ENCODE measurements around the gene XYLT1. TPM values are rescaled to one million over a fixed set of nuclear protein-coding genes. Genes with fewer than 3 reads are reported as not detected.

XYLT1 gene
- total RNA-seq, 2 experiments from 2014 or later: 7.3 to 8.9 TPM

- DNase-seq: no peak
- ATAC-seq: no peak
- Mint-ChIP-seq H3K36me3 (ENCODE audit: low read depth) (no peaks in the 10 kb centered on the region), H3K9me3 (no peaks in the 10 kb centered on the region), H3K27me3 (no peaks in the 10 kb centered on the region), H3K27ac (no peak overlapping the region), H3K4me1 (ENCODE audit: low read depth) (no peaks in the 10 kb centered on the region), H3K4me3 (no peak overlapping the region)
- TF ChIP-seq CTCF (IDR thresholded peaks at IDR 0.05): no peak
- ChIA-PET CTCF (interaction anchor here (1.4 kb wide), 1 partner anchor 237 kb away, joined by 4 read pairs; no protein-coding TSS in a partner anchor), POLR2A (no interaction called here)
- intact Hi-C loops (cut with micrococcal nuclease): no loop called here
These were observed 239.7 kb downstream of the XYLT1 start for GRCh38 chr16:17230932-17231581.

DNA sequence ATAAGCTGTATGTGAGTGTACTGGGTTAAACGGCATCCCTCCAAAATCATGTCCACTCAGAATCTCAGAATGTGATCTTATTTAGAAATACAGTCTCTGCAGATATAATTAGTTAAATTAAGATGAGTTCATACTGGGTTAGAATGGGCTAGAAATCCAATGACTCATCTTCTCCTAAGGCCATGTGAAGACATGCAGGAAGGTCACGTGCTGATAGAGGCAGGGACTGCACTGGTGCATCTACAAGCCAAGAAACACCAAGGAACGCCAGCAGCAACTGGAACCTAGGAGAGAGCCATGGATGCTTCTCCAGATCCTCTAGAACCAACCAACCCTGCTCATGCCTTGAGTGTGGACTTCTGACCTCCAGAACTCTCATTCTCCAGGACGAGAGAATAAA is 241.0 kb downstream of the XYLT1 start:
- Mint-ChIP-seq H3K4me1 (ENCODE audit: low read depth) (peaks cover 5% of the 10 kb centered on the region), H3K36me3 (ENCODE audit: low read depth) (no peaks in the 10 kb centered on the region), H3K27ac (no peak overlapping the region), H3K4me3 (no peak overlapping the region), H3K9me3 (no peaks in the 10 kb centered on the region), H3K27me3 (no peaks in the 10 kb centered on the region)
- ChIA-PET POLR2A (no interaction called here), CTCF (no interaction called here)
- intact Hi-C loops (cut with micrococcal nuclease): no loop called here
- no peak for ATAC-seq
- TF ChIP-seq CTCF (IDR thresholded peaks at IDR 0.05): no peak
- no peak for DNase-seq

- POLR2A ChIA-PET: no interaction called here
- no peaks in the 10 kb centered on the region for H3K9me3 Mint-ChIP-seq
- H3K36me3 Mint-ChIP-seq (ENCODE audit: low read depth): no peaks in the 10 kb centered on the region
- no peak for DNase-seq
- no peak for TF ChIP-seq CTCF (IDR thresholded peaks at IDR 0.05)
- H3K4me3 Mint-ChIP-seq: no peak overlapping the region
- intact Hi-C loops (cut with micrococcal nuclease): no loop called here
- CTCF ChIA-PET: no interaction called here
- peaks cover 7% of the 10 kb centered on the region for H3K4me1 Mint-ChIP-seq (ENCODE audit: low read depth)
- no peaks in the 10 kb centered on the region for H3K27me3 Mint-ChIP-seq
- no peak for ATAC-seq
- no peak overlapping the region for H3K27ac Mint-ChIP-seq
These were observed 241.6 kb downstream of the XYLT1 start for GRCh38 chr16:17229131-17229530.

DNA sequence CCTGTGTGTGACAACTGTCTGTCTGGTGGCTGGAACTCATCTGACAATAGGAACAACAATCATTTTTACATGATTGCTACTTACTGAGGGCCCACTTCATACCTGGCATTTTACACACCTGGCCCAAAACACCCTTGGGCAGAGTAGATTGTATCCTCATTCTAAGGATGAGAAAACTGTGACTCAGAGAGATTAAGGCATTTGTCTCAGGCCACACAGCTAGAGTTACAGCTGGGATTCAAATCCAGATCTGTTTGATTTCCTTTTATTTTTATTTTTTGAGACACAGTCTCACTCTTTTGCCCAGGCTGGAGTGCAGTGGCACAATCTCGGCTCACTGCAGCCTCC is 242.1 kb downstream of the XYLT1 start:
- POLR2A ChIA-PET: no interaction called here
- H3K27me3 Mint-ChIP-seq: no peaks in the 10 kb centered on the region
- intact Hi-C loops (cut with micrococcal nuclease): no loop called here
- no peak overlapping the region for H3K4me3 Mint-ChIP-seq
- H3K27ac Mint-ChIP-seq: no peak overlapping the region
- TF ChIP-seq CTCF (IDR thresholded peaks at IDR 0.05): no peak
- no peak for DNase-seq
- H3K9me3 Mint-ChIP-seq: no peaks in the 10 kb centered on the region
- no peaks in the 10 kb centered on the region for H3K36me3 Mint-ChIP-seq (ENCODE audit: low read depth)
- ATAC-seq: no peak
- H3K4me1 Mint-ChIP-seq (ENCODE audit: low read depth): peaks cover 7% of the 10 kb centered on the region
- CTCF ChIA-PET: interaction anchor here (0.8 kb wide), 1 partner anchor 350 kb away, joined by 3 read pairs; no protein-coding TSS in a partner anchor

- CTCF ChIA-PET: interaction anchor here (0.8 kb wide), 1 partner anchor 351 kb away, joined by 3 read pairs; no protein-coding TSS in a partner anchor
- Mint-ChIP-seq H3K27me3 (no peaks in the 10 kb centered on the region), H3K9me3 (no peaks in the 10 kb centered on the region), H3K4me3 (no peak overlapping the region), H3K36me3 (ENCODE audit: low read depth) (no peaks in the 10 kb centered on the region), H3K27ac (no peak overlapping the region), H3K4me1 (ENCODE audit: low read depth) (peaks cover 7% of the 10 kb centered on the region)
- intact Hi-C loops (cut with micrococcal nuclease): no loop called here
- POLR2A ChIA-PET: no interaction called here
- DNase-seq: no peak
- no peak for TF ChIP-seq CTCF (IDR thresholded peaks at IDR 0.05)
- ATAC-seq: no peak
These were observed 242.6 kb downstream of the XYLT1 start for GRCh38 chr16:17228048-17228707.

Data from activated CD8-positive, alpha-beta T cell treated with anti-CD3 and anti-CD28 coated beads for 36 hours (primary cell).